Stomach smooth muscle (tissue), 2 donors: ENCODE results near the gene SLC13A4.
A peak's percentile ranks its signal among the peaks of the same experiment; 100 is the strongest.
"Not testable (repeated sequence)": the region's sequence is repeated elsewhere in the genome, so short reads cannot be mapped to it uniquely, and the experiment has no call there.

Experiments
- H3K27ac ChIP-seq: one replicate; pipeline ENCODE4 v1.7.0; 2013; ENCODE audit warnings: mild to moderate bottlenecking, low read length, inconsistent platforms
- H3K27me3 ChIP-seq, 2 donors: one replicate each; pipeline ENCODE4 v1.7.0; 2013; ENCODE audit warnings: low read length in 2 of 2; ENCODE audit not compliant: insufficient read depth in 2 of 2, control insufficient read depth in 1 of 2
- H3K36me3 ChIP-seq, 2 donors: one replicate each; pipeline ENCODE4 v1.7.0; 2013; ENCODE audit warnings: low read length in 2 of 2; ENCODE audit not compliant: control insufficient read depth in 2 of 2, insufficient read depth in 2 of 2
- H3K4me1 ChIP-seq: one replicate; pipeline ENCODE4 v1.7.0; 2013; ENCODE audit warnings: low read length; ENCODE audit not compliant: control insufficient read depth, insufficient read depth
- H3K4me3 ChIP-seq, 2 donors: one replicate each; pipeline ENCODE4 v1.7.0; 2013; ENCODE audit warnings: low read length in 2 of 2
- H3K9ac ChIP-seq, 2 donors: one replicate each; pipeline ENCODE4 v1.7.0; 2013; ENCODE audit warnings: low read length in 2 of 2, mild to moderate bottlenecking in 1 of 2
- H3K9me3 ChIP-seq, 2 donors: one replicate each; pipeline ENCODE4 v1.7.0; 2013; ENCODE audit warnings: low read length in 2 of 2; ENCODE audit not compliant: control insufficient read depth in 2 of 2
- donor health status: healthy.
- donor health status: Pancreatic carcinoma.

Gene SLC13A4

GRCh38 chr7:135678612-135679575, 49.1 kb downstream of the SLC13A4 start:
- Histone ChIP-seq H3K4me1 (peaks cover 18% of the 10 kb centered on the region), H3K27me3 (no peaks in the 10 kb centered on the region), H3K27ac (no peak overlapping the region), H3K36me3 (peaks cover 4 to 16% of the 10 kb centered on the region in 2 donors), H3K4me3 (no peak overlapping the region), H3K9me3 (no peaks in the 10 kb centered on the region), H3K9ac (no peak overlapping the region)

GRCh38 chr7:135673360-135673706, 54.7 kb downstream of the SLC13A4 start:
- no peak overlapping the region for H3K4me3 ChIP-seq
- no peak overlapping the region for H3K27ac ChIP-seq
- H3K9ac ChIP-seq, result no peak overlapping the region
- H3K36me3 ChIP-seq, result peaks cover 4 to 19% of the 10 kb centered on the region in 2 donors
- peaks cover 5% of the 10 kb centered on the region for H3K4me1 ChIP-seq
- no peaks in the 10 kb centered on the region for H3K27me3 ChIP-seq
- no peaks in the 10 kb centered on the region for H3K9me3 ChIP-seq

GRCh38 chr7:135672560-135673359, 55.2 kb downstream of the SLC13A4 start:
- peak overlapping the region in 1 of 2 donors; percentile 17 for H3K9ac ChIP-seq
- no peaks in the 10 kb centered on the region for H3K27me3 ChIP-seq
- no peak overlapping the region for H3K27ac ChIP-seq
- no peaks in the 10 kb centered on the region for H3K9me3 ChIP-seq
- H3K36me3 ChIP-seq, result peaks cover 4 to 19% of the 10 kb centered on the region in 2 donors
- peaks cover 5% of the 10 kb centered on the region for H3K4me1 ChIP-seq
- no peak overlapping the region for H3K4me3 ChIP-seq

- H3K4me3 ChIP-seq, result no peak overlapping the region
- H3K27ac ChIP-seq, result no peak overlapping the region
- H3K36me3 ChIP-seq, result peaks cover 0 to 7% of the 10 kb centered on the region in 2 donors
- no peaks in the 10 kb centered on the region for H3K9me3 ChIP-seq
- no peaks in the 10 kb centered on the region for H3K27me3 ChIP-seq
- H3K4me1 ChIP-seq, result peaks cover 5% of the 10 kb centered on the region
- no peak overlapping the region for H3K9ac ChIP-seq
Measured at GRCh38 chr7:135670179-135670578, 57.8 kb downstream of the SLC13A4 start.

GRCh38 chr7:135669774-135670173, 58.2 kb downstream of the SLC13A4 start:
- H3K27ac ChIP-seq, result no peak overlapping the region
- H3K9ac ChIP-seq, result no peak overlapping the region
- no peaks in the 10 kb centered on the region for H3K27me3 ChIP-seq
- H3K36me3 ChIP-seq, result peaks cover 0 to 6% of the 10 kb centered on the region in 2 donors
- no peaks in the 10 kb centered on the region for H3K9me3 ChIP-seq
- H3K4me3 ChIP-seq, result no peak overlapping the region
- H3K4me1 ChIP-seq, result peaks cover 5% of the 10 kb centered on the region

GRCh38 chr7:135668852-135669395, 59.1 kb downstream of the SLC13A4 start:
- not testable (repeated sequence) for H3K27ac ChIP-seq, H3K9me3 ChIP-seq, H3K36me3 ChIP-seq, H3K9ac ChIP-seq, H3K4me3 ChIP-seq, H3K4me1 ChIP-seq, H3K27me3 ChIP-seq

GRCh38 chr7:135667626-135668025, 60.4 kb downstream of the SLC13A4 start:
- not testable (repeated sequence) for H3K27ac ChIP-seq, H3K4me1 ChIP-seq, H3K36me3 ChIP-seq, H3K27me3 ChIP-seq, H3K9ac ChIP-seq, H3K4me3 ChIP-seq, H3K9me3 ChIP-seq

GRCh38 chr7:135666846-135667245, 61.1 kb downstream of the SLC13A4 start:
- Histone ChIP-seq H3K36me3 (no peaks in the 10 kb centered on the region), H3K27ac (no peak overlapping the region), H3K9ac (no peak overlapping the region), H3K9me3 (no peaks in the 10 kb centered on the region), H3K4me1 (peaks cover 14% of the 10 kb centered on the region), H3K4me3 (no peak overlapping the region), H3K27me3 (no peaks in the 10 kb centered on the region)

GRCh38 chr7:135666156-135666555, 61.8 kb downstream of the SLC13A4 start:
- H3K27ac ChIP-seq, result no peak overlapping the region
- no peaks in the 10 kb centered on the region for H3K27me3 ChIP-seq
- peaks cover 17% of the 10 kb centered on the region for H3K4me1 ChIP-seq
- no peaks in the 10 kb centered on the region for H3K36me3 ChIP-seq
- no peak overlapping the region for H3K4me3 ChIP-seq
- H3K9ac ChIP-seq, result no peak overlapping the region
- no peaks in the 10 kb centered on the region for H3K9me3 ChIP-seq

GRCh38 chr7:135665042-135665441, 62.9 kb downstream of the SLC13A4 start:
- no peaks in the 10 kb centered on the region for H3K36me3 ChIP-seq
- no peak overlapping the region for H3K9ac ChIP-seq
- no peaks in the 10 kb centered on the region for H3K27me3 ChIP-seq
- no peaks in the 10 kb centered on the region for H3K9me3 ChIP-seq
- H3K4me3 ChIP-seq, result no peak overlapping the region
- H3K4me1 ChIP-seq, result peaks cover 12% of the 10 kb centered on the region
- no peak overlapping the region for H3K27ac ChIP-seq
